Measurements from ENCODE around the gene PGLYRP3. TPM values are rescaled to one million over a fixed set of nuclear protein-coding genes. Genes with fewer than 3 reads are reported as not detected.

The PGLYRP3 gene
- total RNA-seq, 2 experiments from 2014 or later: not detected

GRCh38 chr1:153251562-153251961 is 61.2 kb downstream of the PGLYRP3 start:
- Mint-ChIP-seq H3K36me3 (ENCODE audit: low read depth) (no peaks in the 10 kb centered on the region), H3K27ac (no peak overlapping the region), H3K4me1 (peaks cover 4% of the 10 kb centered on the region), H3K9me3 (ENCODE audit: low read depth) (no peaks in the 10 kb centered on the region), H3K4me3 (no peak overlapping the region), H3K27me3 (peaks cover 20% of the 10 kb centered on the region)
- ChIA-PET CTCF (interaction anchor here (0.7 kb wide), 1 partner anchor 368 kb away, joined by 3 read pairs; no protein-coding TSS in a partner anchor), POLR2A (no interaction called here)
- intact Hi-C loops (cut with DNase I, micrococcal nuclease): no loop called here
- ATAC-seq (no peak), DNase-seq (no peak)

GRCh38 chr1:153251087-153251486 is 61.7 kb downstream of the PGLYRP3 start:
- intact Hi-C loops (cut with DNase I, micrococcal nuclease): no loop called here
- H3K27me3 Mint-ChIP-seq: peaks cover 20% of the 10 kb centered on the region
- H3K9me3 Mint-ChIP-seq (ENCODE audit: low read depth): no peaks in the 10 kb centered on the region
- peaks cover 4% of the 10 kb centered on the region for H3K4me1 Mint-ChIP-seq
- ATAC-seq: no peak
- DNase-seq: no peak
- ChIA-PET POLR2A (no interaction called here), CTCF (interaction anchor here (0.7 kb wide), 1 partner anchor 368 kb away, joined by 3 read pairs; no protein-coding TSS in a partner anchor)
- H3K36me3 Mint-ChIP-seq (ENCODE audit: low read depth): no peaks in the 10 kb centered on the region
- no peak overlapping the region for H3K27ac Mint-ChIP-seq
- no peak overlapping the region for H3K4me3 Mint-ChIP-seq

- Mint-ChIP-seq H3K9me3 (ENCODE audit: low read depth) (no peaks in the 10 kb centered on the region), H3K27me3 (peaks cover 20% of the 10 kb centered on the region), H3K4me1 (peaks cover 4% of the 10 kb centered on the region), H3K27ac (no peak overlapping the region), H3K4me3 (no peak overlapping the region), H3K36me3 (ENCODE audit: low read depth) (no peaks in the 10 kb centered on the region)
- ChIA-PET CTCF (interaction anchor here (1.1 kb wide), 1 partner anchor 22 kb away, joined by 3 read pairs; no protein-coding TSS in a partner anchor), POLR2A (no interaction called here)
- intact Hi-C loops (cut with DNase I, micrococcal nuclease): no loop called here
- no peak for DNase-seq
- ATAC-seq: no peak
Measured at GRCh38 chr1:153250166-153250565, 62.6 kb downstream of the PGLYRP3 start.

- H3K36me3 Mint-ChIP-seq (ENCODE audit: low read depth): no peaks in the 10 kb centered on the region
- H3K9me3 Mint-ChIP-seq (ENCODE audit: low read depth): peaks cover 2% of the 10 kb centered on the region
- intact Hi-C loops (cut with DNase I, micrococcal nuclease): no loop called here
- ChIA-PET CTCF (interaction anchor here (0.7 to 0.9 kb wide), 2 partner anchors 20 to 39 kb away, joined by 3 read pairs; no protein-coding TSS in a partner anchor), POLR2A (no interaction called here)
- H3K27me3 Mint-ChIP-seq: peaks cover 25% of the 10 kb centered on the region
- no peak overlapping the region for H3K4me3 Mint-ChIP-seq
- no peak for DNase-seq
- H3K27ac Mint-ChIP-seq: no peak overlapping the region
- ATAC-seq: no peak
- no peaks in the 10 kb centered on the region for H3K4me1 Mint-ChIP-seq
Measured at GRCh38 chr1:153248176-153248879, 64.4 kb downstream of the PGLYRP3 start.

Other genes with a start within 250 kb of the PGLYRP3 start
- gene SPRR2B, start 241.3 kb downstream of the PGLYRP3 start, total RNA-seq: not detected
- gene SPRR2E, start 218.4 kb downstream of the PGLYRP3 start, total RNA-seq: not detected
- not detected for gene SPRR2F, start 199.4 kb downstream of the PGLYRP3 start, total RNA-seq
- gene SPRR2G, start 162.1 kb downstream of the PGLYRP3 start, total RNA-seq: not detected
- not detected for gene LELP1, start 109.5 kb downstream of the PGLYRP3 start, total RNA-seq
- gene PRR9, start 95.4 kb downstream of the PGLYRP3 start, total RNA-seq: not detected
- not detected for gene LORICRIN, start 53.3 kb downstream of the PGLYRP3 start, total RNA-seq
- gene PGLYRP4, start 35.9 kb upstream of the PGLYRP3 start, total RNA-seq: under 1 TPM in 1 of 2 experiments, not detected in 1; 0.09 TPM
- gene S100A9, start 44.9 kb upstream of the PGLYRP3 start, total RNA-seq: not detected
- gene S100A12, start 62.7 kb upstream of the PGLYRP3 start, total RNA-seq: not detected
- not detected for gene S100A8, start 78.1 kb upstream of the PGLYRP3 start, total RNA-seq
- gene S100A7A, start 103.6 kb upstream of the PGLYRP3 start, total RNA-seq: not detected
- not detected for gene S100A7, start 147.7 kb upstream of the PGLYRP3 start, total RNA-seq
- gene S100A6, start 223.0 kb upstream of the PGLYRP3 start, total RNA-seq: 100 to 1,000 TPM; 219 to 349 TPM
- 1 to 10 TPM; 2.4 to 3.4 TPM for gene S100A5, start 228.0 kb upstream of the PGLYRP3 start, total RNA-seq
- gene S100A4, start 232.9 kb upstream of the PGLYRP3 start, total RNA-seq: 100 to 1,000 TPM in 1 of 2 experiments, 10 to 100 TPM in 1; 84.8 to 166 TPM
- not detected for gene S100A3, start 236.3 kb upstream of the PGLYRP3 start, total RNA-seq

Data from activated CD4-positive, alpha-beta T cell treated with anti-CD3 and anti-CD28 coated beads for 36 hours (primary cell).